Thoracic aorta (tissue), 2 donors: ENCODE data around the gene HACE1. TPM values are rescaled to one million over a fixed set of nuclear protein-coding genes. Genes with fewer than 3 reads are reported as not detected.

ENCODE experiments used
- ATAC-seq: fragments of 150-250 bp; one replicate; pipeline ENCODE4 v1.8.0; 2017; ENCODE audit warnings: low read depth; ENCODE audit not compliant: insufficient number of reproducible peaks, low FRiP score
- DNase-seq: peaks from one replicate; pipeline ENCODE4 v3.0.0-alpha.2; 2020; ENCODE audit warnings: low spot score
- H3K27ac ChIP-seq, 2 donors: fragments of 200-600 bp; sonication (generic); 1 replicate in 1 of 2; 2 replicates in 1 of 2; pipeline ENCODE4 v1.5.1; 2016; ENCODE audit warnings: mild to moderate bottlenecking in 2 of 2, moderate library complexity in 2 of 2
- H3K27me3 ChIP-seq: fragments of 200-600 bp; sonication (generic); replicated peaks from 2 replicates; pipeline ENCODE4 v1.6.0; 2016; ENCODE audit warnings: mild to moderate bottlenecking; ENCODE audit not compliant: insufficient read depth
- H3K36me3 ChIP-seq: fragments of 200-600 bp; sonication (generic); one replicate; pipeline ENCODE4 v1.5.1; 2016
- H3K4me1 ChIP-seq, 2 donors: fragments of 200-600 bp; sonication (generic); 1 replicate in 1 of 2; 2 replicates in 1 of 2; pipeline versions ENCODE4 v1.5.1 to v1.6.0; 2016; ENCODE audit warnings: low read depth in 2 of 2, mild to moderate bottlenecking in 1 of 2; ENCODE audit not compliant: control insufficient read depth in 1 of 2
- H3K4me3 ChIP-seq: fragments of 200-600 bp; sonication (generic); 2 replicates; pipeline ENCODE4 v1.5.1; 2016; ENCODE audit warnings: mild to moderate bottlenecking
- H3K9me3 ChIP-seq: fragments of 200-600 bp; sonication (generic); 2 replicates; pipeline ENCODE4 v1.5.1; 2016
- total RNA-seq, 2 donors: library from RNA; depleted of rRNA; stranded (reverse); fragments of >200 nt; gene quantifications; one replicate each; pipeline versions ENCODE4 v1.1.0 to v1.2.3, GENCODE V29; 2016
- TF ChIP-seq, protein P1 (sequence below): fragments of 200-600 bp; sonication (generic); IDR thresholded peaks from one replicate; pipeline ENCODE4 v1.5.1; 2019; ENCODE audit warnings: antibody characterized with exemption

HACE1 gene
- total RNA-seq, 2 donors from 2014 or later, result 17.0 to 20.7 TPM

DNA sequence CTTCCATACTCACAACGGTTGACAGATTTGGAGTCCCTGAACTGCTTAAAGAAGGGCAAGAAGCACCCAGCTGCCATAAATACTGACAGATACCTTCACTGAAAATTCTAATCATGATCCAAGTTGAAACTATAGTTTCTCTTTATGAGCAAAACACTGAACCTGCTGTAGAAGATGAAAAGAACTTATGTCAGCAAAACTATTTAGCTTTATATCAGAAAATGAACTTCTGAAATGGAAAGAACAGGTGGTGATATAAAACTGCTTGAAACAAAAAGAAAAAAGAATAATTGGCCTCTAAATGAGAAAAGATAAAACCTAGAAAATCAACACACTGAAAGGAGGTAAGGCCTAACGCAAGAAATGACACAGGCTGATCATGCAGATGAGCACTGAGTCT is 72.4 kb downstream of the HACE1 start:
- ATAC-seq (no peak), DNase-seq (no peak)
- Histone ChIP-seq H3K9me3 (no peaks in the 10 kb centered on the region), H3K27me3 (no peaks in the 10 kb centered on the region), H3K36me3 (peaks cover 8% of the 10 kb centered on the region), H3K4me3 (no peak overlapping the region), H3K27ac (no peak overlapping the region), H3K4me1 (no peaks in the 10 kb centered on the region)
- TF ChIP-seq, protein P1, sequence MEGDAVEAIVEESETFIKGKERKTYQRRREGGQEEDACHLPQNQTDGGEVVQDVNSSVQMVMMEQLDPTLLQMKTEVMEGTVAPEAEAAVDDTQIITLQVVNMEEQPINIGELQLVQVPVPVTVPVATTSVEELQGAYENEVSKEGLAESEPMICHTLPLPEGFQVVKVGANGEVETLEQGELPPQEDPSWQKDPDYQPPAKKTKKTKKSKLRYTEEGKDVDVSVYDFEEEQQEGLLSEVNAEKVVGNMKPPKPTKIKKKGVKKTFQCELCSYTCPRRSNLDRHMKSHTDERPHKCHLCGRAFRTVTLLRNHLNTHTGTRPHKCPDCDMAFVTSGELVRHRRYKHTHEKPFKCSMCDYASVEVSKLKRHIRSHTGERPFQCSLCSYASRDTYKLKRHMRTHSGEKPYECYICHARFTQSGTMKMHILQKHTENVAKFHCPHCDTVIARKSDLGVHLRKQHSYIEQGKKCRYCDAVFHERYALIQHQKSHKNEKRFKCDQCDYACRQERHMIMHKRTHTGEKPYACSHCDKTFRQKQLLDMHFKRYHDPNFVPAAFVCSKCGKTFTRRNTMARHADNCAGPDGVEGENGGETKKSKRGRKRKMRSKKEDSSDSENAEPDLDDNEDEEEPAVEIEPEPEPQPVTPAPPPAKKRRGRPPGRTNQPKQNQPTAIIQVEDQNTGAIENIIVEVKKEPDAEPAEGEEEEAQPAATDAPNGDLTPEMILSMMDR, result no peak

DNA sequence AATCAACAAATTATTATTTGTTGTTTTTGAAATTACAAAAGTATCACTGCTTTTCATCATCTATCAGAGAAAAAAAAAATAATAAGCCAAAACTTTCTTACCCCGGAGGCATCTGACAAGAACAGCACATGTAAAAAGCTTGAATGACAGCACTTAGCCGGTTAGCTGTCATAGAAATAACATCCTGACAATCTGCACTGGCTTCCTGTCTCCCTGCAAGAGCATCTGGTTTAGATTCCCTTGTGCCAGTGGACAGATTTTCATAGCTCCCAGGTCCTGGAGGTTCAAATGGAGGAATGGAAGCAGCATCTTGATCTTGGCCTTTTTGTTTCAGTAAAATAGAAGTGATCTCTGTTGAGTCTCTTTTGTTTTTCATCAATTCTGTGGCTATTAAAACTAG is 74.8 kb downstream of the HACE1 start:
- Histone ChIP-seq H3K9me3 (no peaks in the 10 kb centered on the region), H3K4me1 (no peaks in the 10 kb centered on the region), H3K4me3 (no peak overlapping the region), H3K27me3 (no peaks in the 10 kb centered on the region), H3K36me3 (peaks cover 8% of the 10 kb centered on the region), H3K27ac (no peak overlapping the region)
- DNase-seq (no peak), ATAC-seq (no peak)
- TF ChIP-seq, protein P1, result no peak

DNA sequence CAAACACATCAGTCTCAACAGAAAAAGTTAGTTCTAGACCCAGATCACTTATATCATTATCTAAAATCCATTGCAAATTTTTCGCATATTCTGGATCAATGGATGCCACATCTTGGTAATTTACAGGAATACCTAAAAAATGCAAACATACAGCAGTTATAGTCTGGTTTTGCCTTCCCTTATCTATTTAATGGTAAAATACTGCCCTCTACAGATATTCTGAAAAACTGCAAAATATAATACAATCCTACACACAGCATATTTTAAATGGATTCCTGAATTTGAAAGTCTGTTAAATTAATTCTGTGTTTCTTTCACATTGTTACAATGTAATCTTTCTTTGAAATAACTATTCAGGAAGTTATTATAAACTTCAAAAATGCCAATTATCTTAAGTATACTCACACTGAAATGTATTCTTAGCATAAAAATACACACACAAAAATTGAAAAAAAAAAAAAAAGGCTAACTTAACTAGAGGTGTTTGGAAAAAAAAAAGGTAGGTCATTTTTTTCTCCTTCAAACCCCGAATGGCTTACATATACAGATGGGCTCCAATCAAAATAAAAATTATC is 88.4 kb downstream of the HACE1 start:
- no peaks in the 10 kb centered on the region for H3K4me1 ChIP-seq
- ATAC-seq (no peak), DNase-seq (no peak)
- peaks cover 2% of the 10 kb centered on the region for H3K36me3 ChIP-seq
- TF ChIP-seq, protein P1, result peak; percentile 51
- H3K4me3 ChIP-seq, result no peak overlapping the region
- no peaks in the 10 kb centered on the region for H3K9me3 ChIP-seq
- H3K27me3 ChIP-seq, result no peaks in the 10 kb centered on the region
- H3K27ac ChIP-seq, result no peak overlapping the region

DNA sequence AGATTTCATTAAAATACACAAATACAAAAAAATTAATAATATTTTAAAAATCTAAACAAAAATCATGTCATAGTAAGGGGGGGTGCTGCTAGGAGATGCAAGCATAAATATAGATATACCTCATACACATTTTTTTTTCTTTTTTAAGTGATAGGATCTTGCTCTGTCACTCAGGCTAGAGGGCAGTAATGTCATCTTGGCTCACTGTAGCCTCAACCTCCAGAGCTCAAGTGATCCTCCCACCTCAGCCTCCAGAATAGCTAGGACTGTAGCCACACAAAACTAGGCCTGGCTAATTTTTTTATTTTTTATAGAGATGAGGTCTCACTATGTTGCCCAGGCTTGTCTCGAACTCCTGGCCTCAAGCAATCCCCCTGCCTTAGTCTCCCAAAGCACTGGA is 90.8 kb downstream of the HACE1 start:
- TF ChIP-seq, protein P1, result no peak
- no peak overlapping the region for H3K4me3 ChIP-seq
- DNase-seq, result no peak

DNA sequence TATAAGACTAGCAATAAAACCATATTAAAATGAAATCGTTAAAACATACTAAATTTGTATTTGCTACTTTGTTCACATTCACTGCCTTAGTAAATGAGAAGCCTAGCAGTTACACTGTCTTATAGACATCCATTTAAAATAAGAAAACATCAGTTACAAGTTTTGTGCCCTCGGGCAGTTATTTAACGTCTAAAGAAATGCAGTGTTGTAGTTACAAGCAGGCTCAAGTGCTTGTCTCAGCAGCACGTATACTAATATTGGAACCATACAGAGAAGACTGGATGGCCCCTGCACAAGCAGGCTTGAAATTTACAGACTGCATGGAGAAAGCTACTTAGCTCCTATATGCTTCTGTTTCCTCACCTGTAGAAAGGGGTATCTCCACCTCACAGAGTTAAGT is 93.1 kb downstream of the HACE1 start:
- DNase-seq (no peak), ATAC-seq (no peak)
- TF ChIP-seq, protein P1, result no peak
- H3K27me3 ChIP-seq, result no peaks in the 10 kb centered on the region
- no peaks in the 10 kb centered on the region for H3K9me3 ChIP-seq
- no peak overlapping the region for H3K27ac ChIP-seq
- no peaks in the 10 kb centered on the region for H3K4me1 ChIP-seq
- H3K4me3 ChIP-seq, result no peak overlapping the region
- H3K36me3 ChIP-seq, result peaks cover 16% of the 10 kb centered on the region

More for the DNA sequence above, 90.8 kb downstream of the HACE1 start:
- H3K9me3 ChIP-seq, result no peaks in the 10 kb centered on the region
- no peak overlapping the region for H3K27ac ChIP-seq
- H3K36me3 ChIP-seq, result peaks cover 11% of the 10 kb centered on the region
- H3K27me3 ChIP-seq, result no peaks in the 10 kb centered on the region
- no peak for ATAC-seq
- H3K4me1 ChIP-seq, result no peaks in the 10 kb centered on the region
